Measurements from ENCODE around the gene TRPM7.

DNA sequence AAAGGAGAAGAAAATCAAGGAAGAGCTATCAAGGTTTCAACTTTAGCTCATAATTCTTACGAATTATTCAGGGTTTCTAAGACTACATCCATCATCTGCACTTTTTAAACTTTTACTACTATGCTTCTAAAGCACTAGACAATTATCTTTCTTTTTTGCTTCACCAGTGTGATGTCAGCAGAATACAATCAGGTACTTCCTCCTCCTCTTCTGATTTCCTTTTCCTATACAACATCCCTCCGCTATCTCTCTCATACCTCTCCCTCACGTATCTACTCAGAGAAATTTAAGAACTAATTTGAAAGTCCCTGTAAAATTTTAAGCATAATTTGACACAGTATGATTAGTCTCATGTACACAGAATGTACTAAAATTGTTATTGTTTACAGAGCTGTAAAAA lies 92.8 kb downstream of the TRPM7 start:
- TF ChIP-seq, protein P1, sequence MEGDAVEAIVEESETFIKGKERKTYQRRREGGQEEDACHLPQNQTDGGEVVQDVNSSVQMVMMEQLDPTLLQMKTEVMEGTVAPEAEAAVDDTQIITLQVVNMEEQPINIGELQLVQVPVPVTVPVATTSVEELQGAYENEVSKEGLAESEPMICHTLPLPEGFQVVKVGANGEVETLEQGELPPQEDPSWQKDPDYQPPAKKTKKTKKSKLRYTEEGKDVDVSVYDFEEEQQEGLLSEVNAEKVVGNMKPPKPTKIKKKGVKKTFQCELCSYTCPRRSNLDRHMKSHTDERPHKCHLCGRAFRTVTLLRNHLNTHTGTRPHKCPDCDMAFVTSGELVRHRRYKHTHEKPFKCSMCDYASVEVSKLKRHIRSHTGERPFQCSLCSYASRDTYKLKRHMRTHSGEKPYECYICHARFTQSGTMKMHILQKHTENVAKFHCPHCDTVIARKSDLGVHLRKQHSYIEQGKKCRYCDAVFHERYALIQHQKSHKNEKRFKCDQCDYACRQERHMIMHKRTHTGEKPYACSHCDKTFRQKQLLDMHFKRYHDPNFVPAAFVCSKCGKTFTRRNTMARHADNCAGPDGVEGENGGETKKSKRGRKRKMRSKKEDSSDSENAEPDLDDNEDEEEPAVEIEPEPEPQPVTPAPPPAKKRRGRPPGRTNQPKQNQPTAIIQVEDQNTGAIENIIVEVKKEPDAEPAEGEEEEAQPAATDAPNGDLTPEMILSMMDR (CRISPR knock-in tag; IDR thresholded peaks at IDR 0.05) = no peak
- no peak for TF ChIP-seq RFX5 (IDR thresholded peaks at IDR 0.05; ENCODE audit: low read depth, low read length)
- TF ChIP-seq YY1 (IDR thresholded peaks at IDR 0.05; ENCODE audit: insufficient read depth, insufficient replicate concordance, low read depth, low read length) = no peak
- TF ChIP-seq, protein P2, sequence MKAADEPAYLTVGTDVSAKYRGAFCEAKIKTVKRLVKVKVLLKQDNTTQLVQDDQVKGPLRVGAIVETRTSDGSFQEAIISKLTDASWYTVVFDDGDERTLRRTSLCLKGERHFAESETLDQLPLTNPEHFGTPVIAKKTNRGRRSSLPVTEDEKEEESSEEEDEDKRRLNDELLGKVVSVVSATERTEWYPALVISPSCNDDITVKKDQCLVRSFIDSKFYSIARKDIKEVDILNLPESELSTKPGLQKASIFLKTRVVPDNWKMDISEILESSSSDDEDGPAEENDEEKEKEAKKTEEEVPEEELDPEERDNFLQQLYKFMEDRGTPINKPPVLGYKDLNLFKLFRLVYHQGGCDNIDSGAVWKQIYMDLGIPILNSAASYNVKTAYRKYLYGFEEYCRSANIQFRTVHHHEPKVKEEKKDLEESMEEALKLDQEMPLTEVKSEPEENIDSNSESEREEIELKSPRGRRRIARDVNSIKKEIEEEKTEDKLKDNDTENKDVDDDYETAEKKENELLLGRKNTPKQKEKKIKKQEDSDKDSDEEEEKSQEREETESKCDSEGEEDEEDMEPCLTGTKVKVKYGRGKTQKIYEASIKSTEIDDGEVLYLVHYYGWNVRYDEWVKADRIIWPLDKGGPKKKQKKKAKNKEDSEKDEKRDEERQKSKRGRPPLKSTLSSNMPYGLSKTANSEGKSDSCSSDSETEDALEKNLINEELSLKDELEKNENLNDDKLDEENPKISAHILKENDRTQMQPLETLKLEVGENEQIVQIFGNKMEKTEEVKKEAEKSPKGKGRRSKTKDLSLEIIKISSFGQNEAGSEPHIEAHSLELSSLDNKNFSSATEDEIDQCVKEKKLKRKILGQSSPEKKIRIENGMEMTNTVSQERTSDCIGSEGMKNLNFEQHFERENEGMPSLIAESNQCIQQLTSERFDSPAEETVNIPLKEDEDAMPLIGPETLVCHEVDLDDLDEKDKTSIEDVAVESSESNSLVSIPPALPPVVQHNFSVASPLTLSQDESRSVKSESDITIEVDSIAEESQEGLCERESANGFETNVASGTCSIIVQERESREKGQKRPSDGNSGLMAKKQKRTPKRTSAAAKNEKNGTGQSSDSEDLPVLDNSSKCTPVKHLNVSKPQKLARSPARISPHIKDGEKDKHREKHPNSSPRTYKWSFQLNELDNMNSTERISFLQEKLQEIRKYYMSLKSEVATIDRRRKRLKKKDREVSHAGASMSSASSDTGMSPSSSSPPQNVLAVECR (CRISPR knock-in tag; IDR thresholded peaks at IDR 0.05; ENCODE audit: borderline replicate concordance) = no peak
- TF ChIP-seq ZNF549 (CRISPR knock-in tag; IDR thresholded peaks at IDR 0.05) = no peak
- TF ChIP-seq, protein P3, sequence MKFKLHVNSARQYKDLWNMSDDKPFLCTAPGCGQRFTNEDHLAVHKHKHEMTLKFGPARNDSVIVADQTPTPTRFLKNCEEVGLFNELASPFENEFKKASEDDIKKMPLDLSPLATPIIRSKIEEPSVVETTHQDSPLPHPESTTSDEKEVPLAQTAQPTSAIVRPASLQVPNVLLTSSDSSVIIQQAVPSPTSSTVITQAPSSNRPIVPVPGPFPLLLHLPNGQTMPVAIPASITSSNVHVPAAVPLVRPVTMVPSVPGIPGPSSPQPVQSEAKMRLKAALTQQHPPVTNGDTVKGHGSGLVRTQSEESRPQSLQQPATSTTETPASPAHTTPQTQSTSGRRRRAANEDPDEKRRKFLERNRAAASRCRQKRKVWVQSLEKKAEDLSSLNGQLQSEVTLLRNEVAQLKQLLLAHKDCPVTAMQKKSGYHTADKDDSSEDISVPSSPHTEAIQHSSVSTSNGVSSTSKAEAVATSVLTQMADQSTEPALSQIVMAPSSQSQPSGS (CRISPR knock-in tag; IDR thresholded peaks at IDR 0.05) = no peak
- no peak for TF ChIP-seq CHD4 (IDR thresholded peaks at IDR 0.05; ENCODE audit: borderline replicate concordance, low read length)
- TF ChIP-seq GABPA (IDR thresholded peaks at IDR 0.05; ENCODE audit: low read depth, low read length) = no peak
- TF ChIP-seq GABPA (CRISPR knock-in tag; IDR thresholded peaks at IDR 0.05; ENCODE audit: low read depth) = no peak
- TF ChIP-seq, protein P4, sequence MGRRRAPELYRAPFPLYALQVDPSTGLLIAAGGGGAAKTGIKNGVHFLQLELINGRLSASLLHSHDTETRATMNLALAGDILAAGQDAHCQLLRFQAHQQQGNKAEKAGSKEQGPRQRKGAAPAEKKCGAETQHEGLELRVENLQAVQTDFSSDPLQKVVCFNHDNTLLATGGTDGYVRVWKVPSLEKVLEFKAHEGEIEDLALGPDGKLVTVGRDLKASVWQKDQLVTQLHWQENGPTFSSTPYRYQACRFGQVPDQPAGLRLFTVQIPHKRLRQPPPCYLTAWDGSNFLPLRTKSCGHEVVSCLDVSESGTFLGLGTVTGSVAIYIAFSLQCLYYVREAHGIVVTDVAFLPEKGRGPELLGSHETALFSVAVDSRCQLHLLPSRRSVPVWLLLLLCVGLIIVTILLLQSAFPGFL (CRISPR knock-in tag; IDR thresholded peaks at IDR 0.05) = no peak
- TF ChIP-seq JUND (CRISPR knock-in tag; IDR thresholded peaks at IDR 0.05) = no peak
- TF ChIP-seq, protein P5, sequence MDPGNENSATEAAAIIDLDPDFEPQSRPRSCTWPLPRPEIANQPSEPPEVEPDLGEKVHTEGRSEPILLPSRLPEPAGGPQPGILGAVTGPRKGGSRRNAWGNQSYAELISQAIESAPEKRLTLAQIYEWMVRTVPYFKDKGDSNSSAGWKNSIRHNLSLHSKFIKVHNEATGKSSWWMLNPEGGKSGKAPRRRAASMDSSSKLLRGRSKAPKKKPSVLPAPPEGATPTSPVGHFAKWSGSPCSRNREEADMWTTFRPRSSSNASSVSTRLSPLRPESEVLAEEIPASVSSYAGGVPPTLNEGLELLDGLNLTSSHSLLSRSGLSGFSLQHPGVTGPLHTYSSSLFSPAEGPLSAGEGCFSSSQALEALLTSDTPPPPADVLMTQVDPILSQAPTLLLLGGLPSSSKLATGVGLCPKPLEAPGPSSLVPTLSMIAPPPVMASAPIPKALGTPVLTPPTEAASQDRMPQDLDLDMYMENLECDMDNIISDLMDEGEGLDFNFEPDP (CRISPR knock-in tag; conservative IDR thresholded peaks at IDR 0.05) = no peak
- TF ChIP-seq RCOR2 (CRISPR knock-in tag; IDR thresholded peaks at IDR 0.05) = no peak
- no peak for TF ChIP-seq TBX2 (CRISPR knock-in tag; IDR thresholded peaks at IDR 0.05; ENCODE audit: borderline replicate concordance)
